ENCODE data around the gene SETD7.

GRCh38 chr4:139484783-139485311, 71.2 kb downstream of the SETD7 start:
- TF ChIP-seq POLR2AphosphoS5 (IDR thresholded peaks at IDR 0.05), result no peak
- TF ChIP-seq CTCF (IDR thresholded peaks at IDR 0.05), result no peak
- TF ChIP-seq POLR2A (IDR thresholded peaks at IDR 0.05), result no peak
